HepG2 (cell line): ENCODE measurements around the gene AMZ2. TPM values are rescaled to one million over a fixed set of nuclear protein-coding genes. Genes with fewer than 3 reads are reported as not detected.
A peak's percentile ranks its signal among the peaks of the same experiment; 100 is the strongest.

Source experiments
- MZF1 ChIP-seq: sonication (generic); formaldehyde crosslinking; IDR thresholded peaks from 2 replicates; pipeline ENCODE4 v1.8.1; 2023; ENCODE audit warnings: mild to moderate bottlenecking, missing genetic modification reagents, borderline replicate concordance
- NFE2L2 ChIP-seq: fragments of 150-350 bp; IDR thresholded peaks from 2 replicates; pipeline ENCODE4 v1.6.1; 2014; ENCODE audit warnings: low read length
- POLR2AphosphoS5 ChIP-seq: IDR thresholded peaks from 2 replicates; pipeline ENCODE4 v1.6.1; 2012; ENCODE audit warnings: low read depth, low read length
- RBAK ChIP-seq: sonication (generic); formaldehyde crosslinking; IDR thresholded peaks from 2 replicates; pipeline ENCODE4 v1.5.1; 2020; ENCODE audit warnings: mild to moderate bottlenecking, missing genetic modification reagents
- SALL1 ChIP-seq: sonication (generic); formaldehyde crosslinking; IDR thresholded peaks from 2 replicates; pipeline ENCODE4 v1.8.0; 2022; ENCODE audit warnings: mild to moderate bottlenecking, missing genetic modification reagents
- SIX1 ChIP-seq: sonication (generic); formaldehyde crosslinking; IDR thresholded peaks from 2 replicates; pipeline ENCODE4 v1.4.0; 2020; ENCODE audit warnings: missing genetic modification reagents, borderline replicate concordance
- SPEN ChIP-seq: sonication (generic); formaldehyde crosslinking; IDR thresholded peaks from 2 replicates; pipeline ENCODE4 v1.5.1; 2020; ENCODE audit warnings: low read depth, mild to moderate bottlenecking, missing genetic modification reagents
- TEAD2 ChIP-seq: sonication (generic); formaldehyde crosslinking; IDR thresholded peaks from 2 replicates; pipeline ENCODE4 v1.9.0; 2021; ENCODE audit warnings: missing genetic modification reagents
- ZEB1 ChIP-seq: IDR thresholded peaks from 2 replicates; pipeline ENCODE4 v1.6.1; 2012; ENCODE audit warnings: mild to moderate bottlenecking, low read depth, inconsistent platforms; ENCODE audit not compliant: insufficient replicate concordance
- ZIK1 ChIP-seq: sonication (generic); formaldehyde crosslinking; IDR thresholded peaks from 2 replicates; pipeline ENCODE4 v1.5.0; 2020; ENCODE audit warnings: mild to moderate bottlenecking, low read depth, missing genetic modification reagents, borderline replicate concordance
- ZMYM3 ChIP-seq: sonication (generic); formaldehyde crosslinking; IDR thresholded peaks from 2 replicates; pipeline ENCODE4 v1.5.1; 2020; ENCODE audit warnings: mild to moderate bottlenecking, missing genetic modification reagents
- ZNF160 ChIP-seq: sonication (generic); formaldehyde crosslinking; IDR thresholded peaks from 2 replicates; pipeline ENCODE4 v1.8.0; 2022; ENCODE audit warnings: mild to moderate bottlenecking, inconsistent platforms, missing genetic modification reagents
- ZNF547 ChIP-seq: sonication (generic); formaldehyde crosslinking; IDR thresholded peaks from 2 replicates; pipeline ENCODE4 v1.5.1; 2020; ENCODE audit warnings: mild to moderate bottlenecking, missing genetic modification reagents
- ZNF670 ChIP-seq: sonication (generic); formaldehyde crosslinking; IDR thresholded peaks from 2 replicates; pipeline ENCODE4 v1.8.0; 2022; ENCODE audit warnings: mild to moderate bottlenecking, missing genetic modification reagents, borderline replicate concordance
- ZNF766 ChIP-seq: sonication (generic); formaldehyde crosslinking; IDR thresholded peaks from 2 replicates; pipeline ENCODE4 v1.5.0; 2020; ENCODE audit warnings: missing genetic modification reagents, borderline replicate concordance
- ZNF782 ChIP-seq: sonication (generic); formaldehyde crosslinking; IDR thresholded peaks from 2 replicates; pipeline ENCODE4 v1.4.0; 2020; ENCODE audit warnings: missing genetic modification reagents, mild to moderate bottlenecking, borderline replicate concordance
- ZNF841 ChIP-seq: sonication (generic); formaldehyde crosslinking; IDR thresholded peaks from 2 replicates; pipeline ENCODE4 v1.8.1; 2023; ENCODE audit warnings: missing genetic modification reagents, borderline replicate concordance
- ZNF891 ChIP-seq: sonication (generic); formaldehyde crosslinking; IDR thresholded peaks from 2 replicates; pipeline ENCODE4 v1.5.0; 2020; ENCODE audit warnings: mild to moderate bottlenecking, missing genetic modification reagents
- polyA plus RNA-seq, 8 experiments: library from polyadenylated mRNA; depleted of rRNA in 3 of 8; stranded (reverse) in 7 of 8; unstranded in 1 of 8; fragments of >200 nt; fragmentation: Illumina TruSeq in 4 of 8; extraction: Trizol in 4 of 8; gene quantifications; 2 replicates each; pipeline versions ENCODE4 v1.2.1 to v1.2.3, GENCODE V29; 2011 to 2016; ENCODE audit warnings: low read depth in 4 of 8, missing spikeins in 1 of 8, mixed read lengths in 1 of 8; ENCODE audit not compliant: insufficient read depth in 1 of 8
- total RNA-seq, 5 experiments: library from RNA; depleted of rRNA; stranded (reverse); fragments of >200 nt; fragmentation: Illumina TruSeq; extraction: Trizol; gene quantifications; 2 replicates each; pipeline ENCODE4 v1.2.3, GENCODE V29; 2016; ENCODE audit warnings: low read depth in 1 of 5
- TF ChIP-seq, protein P1 (sequence below): sonication (generic); formaldehyde crosslinking; conservative IDR thresholded peaks from 2 replicates; pipeline ENCODE4 v1.5.0; 2020; ENCODE audit warnings: missing genetic modification reagents
- TF ChIP-seq, protein P2 (sequence below): sonication (generic); formaldehyde crosslinking; conservative IDR thresholded peaks from 2 replicates; pipeline ENCODE4 v1.8.0; 2022; ENCODE audit warnings: mild to moderate bottlenecking, moderate library complexity, missing genetic modification reagents
- TF ChIP-seq, protein P3 (sequence below): sonication (generic); formaldehyde crosslinking; IDR thresholded peaks from 2 replicates; pipeline ENCODE4 v1.4.0; 2020; ENCODE audit warnings: missing genetic modification reagents
- TF ChIP-seq, protein P4 (sequence below): sonication (generic); formaldehyde crosslinking; IDR thresholded peaks from 2 replicates; pipeline ENCODE4 v1.5.1; 2020; ENCODE audit warnings: missing genetic modification reagents, mild to moderate bottlenecking, borderline replicate concordance
- TF ChIP-seq, protein P5 (sequence below): sonication (generic); formaldehyde crosslinking; IDR thresholded peaks from 2 replicates; pipeline ENCODE4 v1.4.0; 2020; ENCODE audit warnings: mild to moderate bottlenecking, missing genetic modification reagents

Gene AMZ2
- total and polyA plus RNA-seq, 2 of the 13 experiments (the other 11 are each of a cell fraction or from before 2014, with no cell fraction given) = 86.9 to 90.2 TPM

DNA sequence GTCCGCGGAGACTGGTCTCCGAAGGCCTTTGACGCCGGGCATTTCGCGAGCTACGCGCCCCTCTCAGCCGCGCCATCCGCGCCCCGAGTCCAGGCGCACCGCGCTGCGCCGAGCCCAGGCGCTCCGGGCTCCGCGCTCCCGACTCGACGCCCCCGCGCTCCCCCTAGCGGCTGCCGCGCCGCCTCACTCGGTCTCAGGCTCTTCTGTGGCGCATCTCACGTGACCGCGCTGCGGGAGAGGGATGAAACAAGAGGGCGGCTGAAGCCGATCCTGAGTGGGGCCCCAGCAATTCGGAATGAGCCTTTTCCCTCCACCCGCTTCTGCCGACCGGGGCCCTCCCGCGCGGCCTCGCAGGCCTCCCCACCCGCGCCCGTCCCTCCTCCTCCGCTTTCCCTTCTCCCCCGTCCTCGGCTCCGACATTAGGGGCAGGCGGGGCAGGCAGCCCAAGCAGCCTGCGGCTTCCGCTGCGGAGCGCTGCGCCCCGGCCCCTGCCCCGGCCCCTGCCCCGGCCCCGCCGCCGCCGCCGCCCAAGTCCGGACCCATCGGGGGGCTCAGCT lies 42.5 kb upstream of the AMZ2 start (continued):
- TF ChIP-seq ZNF670 = peak; percentile 74; the same call in 1 of the 2 replicates
- peak; percentile 78; the same call in 1 of the 2 replicates for TF ChIP-seq ZNF766 (CRISPR knock-in tag)
- TF ChIP-seq, protein P1, sequence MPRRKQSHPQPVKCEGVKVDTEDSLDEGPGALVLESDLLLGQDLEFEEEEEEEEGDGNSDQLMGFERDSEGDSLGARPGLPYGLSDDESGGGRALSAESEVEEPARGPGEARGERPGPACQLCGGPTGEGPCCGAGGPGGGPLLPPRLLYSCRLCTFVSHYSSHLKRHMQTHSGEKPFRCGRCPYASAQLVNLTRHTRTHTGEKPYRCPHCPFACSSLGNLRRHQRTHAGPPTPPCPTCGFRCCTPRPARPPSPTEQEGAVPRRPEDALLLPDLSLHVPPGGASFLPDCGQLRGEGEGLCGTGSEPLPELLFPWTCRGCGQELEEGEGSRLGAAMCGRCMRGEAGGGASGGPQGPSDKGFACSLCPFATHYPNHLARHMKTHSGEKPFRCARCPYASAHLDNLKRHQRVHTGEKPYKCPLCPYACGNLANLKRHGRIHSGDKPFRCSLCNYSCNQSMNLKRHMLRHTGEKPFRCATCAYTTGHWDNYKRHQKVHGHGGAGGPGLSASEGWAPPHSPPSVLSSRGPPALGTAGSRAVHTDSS = no peak
- no peak for TF ChIP-seq TEAD2 (CRISPR knock-in tag)
- TF ChIP-seq ZNF891 (CRISPR knock-in tag) = peak; percentile 78; the same call in 1 of the 2 replicates
- peak; percentile 74; the same call in 1 of the 2 replicates for TF ChIP-seq ZMYM3 (CRISPR knock-in tag)
- TF ChIP-seq, protein P2, sequence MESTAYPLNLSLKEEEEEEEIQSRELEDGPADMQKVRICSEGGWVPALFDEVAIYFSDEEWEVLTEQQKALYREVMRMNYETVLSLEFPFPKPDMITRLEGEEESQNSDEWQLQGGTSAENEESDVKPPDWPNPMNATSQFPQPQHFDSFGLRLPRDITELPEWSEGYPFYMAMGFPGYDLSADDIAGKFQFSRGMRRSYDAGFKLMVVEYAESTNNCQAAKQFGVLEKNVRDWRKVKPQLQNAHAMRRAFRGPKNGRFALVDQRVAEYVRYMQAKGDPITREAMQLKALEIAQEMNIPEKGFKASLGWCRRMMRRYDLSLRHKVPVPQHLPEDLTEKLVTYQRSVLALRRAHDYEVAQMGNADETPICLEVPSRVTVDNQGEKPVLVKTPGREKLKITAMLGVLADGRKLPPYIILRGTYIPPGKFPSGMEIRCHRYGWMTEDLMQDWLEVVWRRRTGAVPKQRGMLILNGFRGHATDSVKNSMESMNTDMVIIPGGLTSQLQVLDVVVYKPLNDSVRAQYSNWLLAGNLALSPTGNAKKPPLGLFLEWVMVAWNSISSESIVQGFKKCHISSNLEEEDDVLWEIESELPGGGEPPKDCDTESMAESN = peak; percentile 86
- no peak for TF ChIP-seq ZNF782 (CRISPR knock-in tag)
- 0 out of 2 replicates have a peak, but pooled peaks have one; percentile 24 for TF ChIP-seq MZF1 (CRISPR knock-in tag)
- TF ChIP-seq POLR2AphosphoS5 = peak; percentile 78
- peak; percentile 93 for TF ChIP-seq SALL1 (CRISPR knock-in tag)
- TF ChIP-seq ZEB1 = no peak
- TF ChIP-seq, protein P3, sequence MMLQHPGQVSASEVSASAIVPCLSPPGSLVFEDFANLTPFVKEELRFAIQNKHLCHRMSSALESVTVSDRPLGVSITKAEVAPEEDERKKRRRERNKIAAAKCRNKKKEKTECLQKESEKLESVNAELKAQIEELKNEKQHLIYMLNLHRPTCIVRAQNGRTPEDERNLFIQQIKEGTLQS = no peak
- peak; percentile 92 for TF ChIP-seq ZIK1
- TF ChIP-seq, protein P4, sequence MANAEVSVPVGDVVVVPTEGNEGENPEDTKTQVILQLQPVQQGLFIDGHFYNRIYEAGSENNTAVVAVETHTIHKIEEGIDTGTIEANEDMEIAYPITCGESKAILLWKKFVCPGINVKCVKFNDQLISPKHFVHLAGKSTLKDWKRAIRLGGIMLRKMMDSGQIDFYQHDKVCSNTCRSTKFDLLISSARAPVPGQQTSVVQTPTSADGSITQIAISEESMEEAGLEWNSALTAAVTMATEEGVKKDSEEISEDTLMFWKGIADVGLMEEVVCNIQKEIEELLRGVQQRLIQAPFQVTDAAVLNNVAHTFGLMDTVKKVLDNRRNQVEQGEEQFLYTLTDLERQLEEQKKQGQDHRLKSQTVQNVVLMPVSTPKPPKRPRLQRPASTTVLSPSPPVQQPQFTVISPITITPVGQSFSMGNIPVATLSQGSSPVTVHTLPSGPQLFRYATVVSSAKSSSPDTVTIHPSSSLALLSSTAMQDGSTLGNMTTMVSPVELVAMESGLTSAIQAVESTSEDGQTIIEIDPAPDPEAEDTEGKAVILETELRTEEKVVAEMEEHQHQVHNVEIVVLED (CRISPR knock-in tag) = no peak
- TF ChIP-seq RBAK (CRISPR knock-in tag) = no peak
- no peak for TF ChIP-seq NFE2L2
- peak; percentile 70; the same call in 1 of the 2 replicates for TF ChIP-seq SPEN (CRISPR knock-in tag)
- TF ChIP-seq ZNF160 (CRISPR knock-in tag) = no peak; the same call in 1 of the 2 replicates
- TF ChIP-seq, protein P5, sequence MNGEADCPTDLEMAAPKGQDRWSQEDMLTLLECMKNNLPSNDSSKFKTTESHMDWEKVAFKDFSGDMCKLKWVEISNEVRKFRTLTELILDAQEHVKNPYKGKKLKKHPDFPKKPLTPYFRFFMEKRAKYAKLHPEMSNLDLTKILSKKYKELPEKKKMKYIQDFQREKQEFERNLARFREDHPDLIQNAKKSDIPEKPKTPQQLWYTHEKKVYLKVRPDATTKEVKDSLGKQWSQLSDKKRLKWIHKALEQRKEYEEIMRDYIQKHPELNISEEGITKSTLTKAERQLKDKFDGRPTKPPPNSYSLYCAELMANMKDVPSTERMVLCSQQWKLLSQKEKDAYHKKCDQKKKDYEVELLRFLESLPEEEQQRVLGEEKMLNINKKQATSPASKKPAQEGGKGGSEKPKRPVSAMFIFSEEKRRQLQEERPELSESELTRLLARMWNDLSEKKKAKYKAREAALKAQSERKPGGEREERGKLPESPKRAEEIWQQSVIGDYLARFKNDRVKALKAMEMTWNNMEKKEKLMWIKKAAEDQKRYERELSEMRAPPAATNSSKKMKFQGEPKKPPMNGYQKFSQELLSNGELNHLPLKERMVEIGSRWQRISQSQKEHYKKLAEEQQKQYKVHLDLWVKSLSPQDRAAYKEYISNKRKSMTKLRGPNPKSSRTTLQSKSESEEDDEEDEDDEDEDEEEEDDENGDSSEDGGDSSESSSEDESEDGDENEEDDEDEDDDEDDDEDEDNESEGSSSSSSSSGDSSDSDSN (CRISPR knock-in tag) = peak; percentile 96
- TF ChIP-seq ZNF547 (CRISPR knock-in tag) = no peak; the same call in 1 of the 2 replicates
- no peak; the same call in 1 of the 2 replicates for TF ChIP-seq SIX1 (CRISPR knock-in tag)
- no peak; the same call in 1 of the 2 replicates for TF ChIP-seq ZNF841
